Prostate gland (tissue), 2 donors: Measurements from ENCODE around the gene C6orf47. TPM values are rescaled to one million over a fixed set of nuclear protein-coding genes. Genes with fewer than 3 reads are reported as not detected.

Source experiments
- DNase-seq: peaks from one replicate; pipeline ENCODE4 v3.0.0-alpha.2; 2019; ENCODE audit warnings: low spot score
- H3K27ac ChIP-seq, 2 donors: fragments of 200-600 bp; sonication (generic); 2 replicates each; pipeline ENCODE4 v1.5.1; 2017 to 2019
- H3K27me3 ChIP-seq: fragments of 200-600 bp; sonication (generic); replicated peaks from 2 replicates; pipeline ENCODE4 v1.5.1; 2019; ENCODE audit not compliant: insufficient read depth
- H3K36me3 ChIP-seq, 2 donors: fragments of 200-600 bp; sonication (generic); 1 replicate in 1 of 2; 2 replicates in 1 of 2; pipeline versions ENCODE4 v1.5.1 to v1.8.1; 2017 to 2019
- H3K4me1 ChIP-seq: fragments of 200-600 bp; sonication (generic); replicated peaks from 2 replicates; pipeline ENCODE4 v1.5.1; 2019
- H3K4me3 ChIP-seq, 2 donors: fragments of 200-600 bp; sonication (generic); 2 replicates each; pipeline ENCODE4 v1.5.1; 2017 to 2019
- H3K9me3 ChIP-seq: fragments of 200-600 bp; sonication (generic); 2 replicates; pipeline ENCODE4 v1.5.1; 2017
- POLR2A ChIP-seq: fragments of 450-650 bp; IDR thresholded peaks from one replicate; pipeline ENCODE4 v1.6.1; 2016; ENCODE audit warnings: antibody characterized with exemption, mild to moderate bottlenecking
- POLR2AphosphoS5 ChIP-seq: sonication (generic); formaldehyde crosslinking; IDR thresholded peaks from one replicate; pipeline ENCODE4 v1.6.1; 2017; ENCODE audit warnings: antibody characterized with exemption
- WGBS: methylation state at CpG from one replicate; pipeline ENCODE4 v1.1.5; 2018; 5-methylcytosine and 5-hydroxymethylcytosine counted together
- intact Hi-C: fragments of 100-400 bp; cut with DNase I; formaldehyde crosslinking; loops from one replicate; pipeline ENCODE4 v1.14.2; 2022
- total RNA-seq, 2 donors: library from RNA; depleted of rRNA; stranded (reverse); fragments of >200 nt; gene quantifications; one replicate each; pipeline ENCODE4 v1.1.0, GENCODE V29; 2016
- TF ChIP-seq, protein P1 (sequence below), 4 experiments: fragments of 200-600 bp in 2 of 4; fragments of 450-650 bp in 2 of 4; sonication (generic) in 2 of 4; IDR thresholded peaks; 1 replicate in 3 of 4; 2 replicates in 1 of 4; pipeline ENCODE4 v1.5.1; 2016 to 2019; ENCODE audit warnings: antibody characterized with exemption in 4 of 4, mild to moderate bottlenecking in 2 of 4, moderate library complexity in 2 of 4

The C6orf47 gene
- total RNA-seq, 2 donors from 2014 or later = 25.5 to 30.1 TPM

DNA sequence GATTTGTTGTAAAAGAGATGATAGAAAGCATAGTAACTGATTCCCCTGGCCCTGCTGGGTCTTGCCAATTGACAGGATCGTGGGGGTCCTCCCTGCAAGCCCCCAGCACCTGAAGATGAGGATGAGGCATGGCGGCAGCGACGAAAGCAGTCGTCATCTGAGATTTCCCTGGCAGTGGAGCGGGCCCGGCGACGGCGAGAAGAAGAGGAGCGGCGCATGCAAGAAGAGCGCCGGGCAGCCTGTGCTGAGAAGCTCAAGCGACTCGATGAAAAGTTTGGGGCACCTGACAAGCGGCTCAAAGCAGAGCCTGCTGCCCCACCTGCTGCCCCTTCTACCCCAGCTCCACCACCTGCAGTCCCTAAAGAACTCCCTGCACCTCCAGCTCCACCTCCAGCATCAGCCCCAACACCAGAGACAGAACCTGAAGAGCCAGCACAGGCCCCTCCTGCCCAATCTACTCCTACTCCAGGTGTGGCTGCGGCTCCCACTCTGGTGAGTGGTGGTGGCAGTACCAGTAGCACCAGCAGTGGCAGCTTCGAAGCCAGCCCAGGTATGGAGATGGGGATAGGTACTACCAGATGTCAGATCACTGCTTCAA is 32.8 kb downstream of the C6orf47 start:
- Histone ChIP-seq H3K4me1 (no peaks in the 10 kb centered on the region), H3K4me3 (no peak overlapping the region), H3K36me3 (peaks cover 60 to 61% of the 10 kb centered on the region in 2 donors), H3K9me3 (no peaks in the 10 kb centered on the region), H3K27ac (no peak overlapping the region), H3K27me3 (no peaks in the 10 kb centered on the region)
- DNase-seq = no peak
- TF ChIP-seq POLR2AphosphoS5 (no peak), POLR2A (no peak)
- TF ChIP-seq, protein P1, sequence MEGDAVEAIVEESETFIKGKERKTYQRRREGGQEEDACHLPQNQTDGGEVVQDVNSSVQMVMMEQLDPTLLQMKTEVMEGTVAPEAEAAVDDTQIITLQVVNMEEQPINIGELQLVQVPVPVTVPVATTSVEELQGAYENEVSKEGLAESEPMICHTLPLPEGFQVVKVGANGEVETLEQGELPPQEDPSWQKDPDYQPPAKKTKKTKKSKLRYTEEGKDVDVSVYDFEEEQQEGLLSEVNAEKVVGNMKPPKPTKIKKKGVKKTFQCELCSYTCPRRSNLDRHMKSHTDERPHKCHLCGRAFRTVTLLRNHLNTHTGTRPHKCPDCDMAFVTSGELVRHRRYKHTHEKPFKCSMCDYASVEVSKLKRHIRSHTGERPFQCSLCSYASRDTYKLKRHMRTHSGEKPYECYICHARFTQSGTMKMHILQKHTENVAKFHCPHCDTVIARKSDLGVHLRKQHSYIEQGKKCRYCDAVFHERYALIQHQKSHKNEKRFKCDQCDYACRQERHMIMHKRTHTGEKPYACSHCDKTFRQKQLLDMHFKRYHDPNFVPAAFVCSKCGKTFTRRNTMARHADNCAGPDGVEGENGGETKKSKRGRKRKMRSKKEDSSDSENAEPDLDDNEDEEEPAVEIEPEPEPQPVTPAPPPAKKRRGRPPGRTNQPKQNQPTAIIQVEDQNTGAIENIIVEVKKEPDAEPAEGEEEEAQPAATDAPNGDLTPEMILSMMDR (IDR thresholded peaks at IDR 0.05) = no peak
- WGBS = 92% methylated on average over 19 of the region's 19 CpGs
- intact Hi-C loops = no loop called here

DNA sequence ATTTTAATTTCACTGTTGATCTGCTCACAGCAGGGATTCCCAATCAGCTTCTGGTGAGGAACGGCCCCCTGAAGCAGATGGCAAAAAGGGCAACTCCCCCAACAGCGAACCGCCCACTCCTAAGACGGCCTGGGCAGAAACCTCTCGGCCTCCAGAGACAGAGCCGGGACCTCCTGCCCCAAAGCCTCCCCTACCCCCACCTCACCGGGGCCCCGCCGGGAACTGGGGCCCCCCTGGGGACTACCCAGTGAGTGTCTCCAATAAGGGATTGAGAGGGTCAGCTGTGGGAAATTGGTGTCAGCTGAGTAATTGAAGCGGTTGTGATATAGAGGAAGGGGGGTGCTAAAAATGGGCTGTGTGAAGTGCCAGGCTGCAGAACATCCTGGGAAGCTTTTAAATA is 33.6 kb downstream of the C6orf47 start:
- Histone ChIP-seq H3K27me3 (no peaks in the 10 kb centered on the region), H3K9me3 (no peaks in the 10 kb centered on the region), H3K4me1 (no peaks in the 10 kb centered on the region), H3K27ac (no peak overlapping the region), H3K36me3 (peaks cover 60 to 61% of the 10 kb centered on the region in 2 donors), H3K4me3 (no peak overlapping the region)
- TF ChIP-seq POLR2AphosphoS5 (no peak), POLR2A (no peak)
- WGBS = 86% methylated on average over 7 of the region's 10 CpGs
- no peak for DNase-seq
- intact Hi-C loops = no loop called here

DNA sequence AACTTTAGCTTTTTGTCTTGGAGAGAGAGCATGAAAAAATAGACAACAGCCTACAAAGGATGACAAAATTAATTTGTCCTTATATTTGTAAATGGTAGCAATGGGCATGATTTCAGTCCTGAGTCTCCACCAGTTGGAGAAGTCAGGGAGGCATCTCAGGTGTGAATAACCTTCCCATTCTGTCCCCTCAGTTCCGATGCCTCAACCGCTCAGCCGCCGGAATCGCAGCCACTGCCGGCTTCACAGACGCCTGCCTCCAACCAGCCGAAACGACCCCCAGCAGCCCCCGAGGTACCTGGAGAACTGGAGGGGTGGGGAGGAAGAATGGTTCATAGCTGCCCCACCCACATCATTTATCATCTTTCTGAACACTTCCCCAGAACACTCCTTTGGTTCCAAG is 36.5 kb downstream of the C6orf47 start:
- WGBS = 78% methylated on average over 10 of the region's 10 CpGs
- TF ChIP-seq, protein P1 (IDR thresholded peaks at IDR 0.05) = no peak
- TF ChIP-seq POLR2AphosphoS5 (no peak), POLR2A (no peak)
- Histone ChIP-seq H3K36me3 (peaks cover 48 to 49% of the 10 kb centered on the region in 2 donors), H3K4me1 (no peaks in the 10 kb centered on the region), H3K27ac (no peak overlapping the region), H3K27me3 (no peaks in the 10 kb centered on the region), H3K4me3 (no peak overlapping the region), H3K9me3 (no peaks in the 10 kb centered on the region)
- DNase-seq = no peak
- intact Hi-C loops = loop anchor here (5.0 kb wide), 1 partner anchor 1348 kb away; no protein-coding TSS in a partner anchor

DNA sequence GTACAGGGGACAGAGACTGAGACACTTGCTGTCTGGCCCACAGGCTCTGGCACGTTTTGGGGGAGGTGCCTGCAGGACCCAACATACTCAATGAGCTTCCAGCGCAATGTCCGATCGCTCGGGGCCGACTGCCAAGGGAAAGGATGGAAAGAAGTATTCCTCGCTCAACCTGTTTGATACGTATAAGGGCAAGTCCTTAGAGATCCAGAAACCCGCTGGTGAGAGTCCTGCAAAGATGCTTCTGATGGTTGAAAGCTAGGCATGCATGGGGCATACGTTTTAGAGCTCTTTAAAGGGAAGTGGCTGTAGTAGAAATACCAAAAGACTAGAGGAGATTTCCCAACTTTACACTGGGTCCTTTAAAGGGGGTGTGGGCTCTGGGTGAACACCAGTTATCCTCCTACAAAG is 37.9 kb downstream of the C6orf47 start:
- Histone ChIP-seq H3K36me3 (peaks cover 35 to 36% of the 10 kb centered on the region in 2 donors), H3K4me3 (peak overlapping the region in 1 of 2 donors; percentile 84), H3K27me3 (no peaks in the 10 kb centered on the region), H3K4me1 (no peaks in the 10 kb centered on the region), H3K27ac (peak overlapping the region; percentile 92 to 96), H3K9me3 (no peaks in the 10 kb centered on the region)
- peak; percentile 91 for DNase-seq
- intact Hi-C loops = loop anchor here (5.0 kb wide), 1 partner anchor 1350 kb away; no protein-coding TSS in a partner anchor
- WGBS = 26% methylated on average over 10 of the region's 10 CpGs
- TF ChIP-seq POLR2AphosphoS5 = peak; percentile 84
- TF ChIP-seq, protein P1 (IDR thresholded peaks at IDR 0.05) = no peak

DNA sequence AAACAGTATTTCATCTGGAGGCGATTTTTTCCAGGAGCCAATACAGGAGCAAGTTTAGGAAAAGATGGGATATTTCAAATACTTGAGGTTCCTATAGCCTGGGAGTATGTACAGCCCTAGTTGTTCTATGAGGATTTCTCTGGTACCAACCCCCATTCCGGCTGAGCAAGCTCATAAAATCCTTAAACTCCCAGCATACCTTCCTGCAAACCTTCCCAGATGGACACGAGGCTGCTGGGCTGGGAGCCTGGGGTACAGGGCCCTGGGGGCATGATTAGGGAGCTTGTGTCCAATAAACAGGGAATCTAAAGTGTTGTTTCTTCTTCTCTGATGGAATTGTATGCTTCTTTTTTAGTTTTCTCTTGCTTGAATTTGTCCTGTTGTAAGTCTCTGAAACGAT is 38.6 kb downstream of the C6orf47 start:
- intact Hi-C loops = loop anchor here (5.0 kb wide), 1 partner anchor 1350 kb away; no protein-coding TSS in a partner anchor
- TF ChIP-seq POLR2AphosphoS5 (peak; percentile 87), POLR2A (no peak)
- WGBS = 12% methylated on average over 4 of the region's 4 CpGs
- peak overlapping the region; percentile 92 to 96 for H3K27ac ChIP-seq
- H3K4me1 ChIP-seq = no peaks in the 10 kb centered on the region
- no peaks in the 10 kb centered on the region for H3K27me3 ChIP-seq
- H3K9me3 ChIP-seq = no peaks in the 10 kb centered on the region
- peak; percentile 78 for DNase-seq
- peak overlapping the region; percentile 63 to 84 for H3K4me3 ChIP-seq
- H3K36me3 ChIP-seq = peaks cover 28 to 29% of the 10 kb centered on the region in 2 donors
